Fibroblast of skin of back (primary cell): ENCODE data around the gene BRD7. TPM values are rescaled to one million over a fixed set of nuclear protein-coding genes. Genes with fewer than 3 reads are reported as not detected.
A peak's percentile ranks its signal among the peaks of the same experiment; 100 is the strongest.

Experiments
- DNase-seq: peaks from one replicate; pipeline ENCODE4 v3.0.0-alpha.2; 2013
- polyA plus RNA-seq, 2 experiments: library from polyadenylated mRNA; unstranded; fragments of 120-200 nt; gene quantifications; one replicate each; pipeline ENCODE4 v1.2.1, GENCODE V29; 2013; ENCODE audit not compliant: insufficient read length in 2 of 2

Gene BRD7
- 56.4 TPM for polyA plus RNA-seq (2013, experiment 1 of 2; ENCODE audit: insufficient read length)
- polyA plus RNA-seq (2013, experiment 2 of 2; ENCODE audit: insufficient read length), result 51.1 TPM

DNA sequence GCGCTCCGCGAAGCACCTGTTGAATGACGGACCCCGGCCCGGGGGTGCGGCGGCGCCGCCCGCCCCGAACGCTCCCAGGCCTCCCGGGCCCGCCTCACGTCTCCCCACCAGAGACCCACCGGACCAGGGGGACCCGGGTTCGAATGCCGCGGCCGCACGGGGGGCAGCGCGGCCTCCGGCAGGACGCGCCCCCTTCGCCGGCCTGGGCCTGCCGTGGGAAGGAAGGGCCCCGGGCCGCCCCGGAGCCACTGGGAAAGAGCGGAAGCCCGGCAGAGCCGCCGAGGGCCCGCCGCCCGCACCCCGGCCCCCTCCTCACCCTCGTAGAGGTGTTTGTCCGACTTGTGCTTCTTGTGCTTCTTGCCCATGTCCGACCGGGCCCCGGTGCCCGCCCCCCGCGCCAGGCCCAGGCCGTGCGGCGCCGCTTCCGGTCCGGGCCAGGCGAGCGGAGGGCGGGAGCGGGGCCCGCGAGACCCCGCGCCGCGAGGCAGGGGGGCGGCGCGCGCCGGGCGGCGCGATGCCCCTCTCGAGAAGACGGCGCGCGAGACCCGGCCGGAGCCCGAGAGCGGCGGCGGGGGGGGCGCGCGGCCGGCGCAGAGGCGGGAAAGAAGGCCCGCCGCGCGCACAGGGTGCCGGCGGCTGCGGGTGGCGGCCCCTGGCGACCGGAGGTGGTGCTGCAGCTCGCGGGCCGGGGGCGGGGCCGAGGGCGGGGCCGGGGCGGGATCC lies at the start of gene BRD7:
Gene BRD7 (minus strand): TSS at position 579 of the 723 bp plus-strand sequence. CDS start 214 bp downstream, at position 365.
- peak; percentile 69 for DNase-seq

GRCh38 chr16:50416388-50416787 lies 47.6 kb upstream of the BRD7 start:
- no peak for DNase-seq

- no peak for DNase-seq
These were observed 45.4 kb upstream of the BRD7 start for GRCh38 chr16:50414152-50414551.

GRCh38 chr16:50411034-50411433 lies 42.2 kb upstream of the BRD7 start:
- no peak for DNase-seq

- no peak for DNase-seq
These were observed 39.3 kb upstream of the BRD7 start for GRCh38 chr16:50408001-50408561.

DNA sequence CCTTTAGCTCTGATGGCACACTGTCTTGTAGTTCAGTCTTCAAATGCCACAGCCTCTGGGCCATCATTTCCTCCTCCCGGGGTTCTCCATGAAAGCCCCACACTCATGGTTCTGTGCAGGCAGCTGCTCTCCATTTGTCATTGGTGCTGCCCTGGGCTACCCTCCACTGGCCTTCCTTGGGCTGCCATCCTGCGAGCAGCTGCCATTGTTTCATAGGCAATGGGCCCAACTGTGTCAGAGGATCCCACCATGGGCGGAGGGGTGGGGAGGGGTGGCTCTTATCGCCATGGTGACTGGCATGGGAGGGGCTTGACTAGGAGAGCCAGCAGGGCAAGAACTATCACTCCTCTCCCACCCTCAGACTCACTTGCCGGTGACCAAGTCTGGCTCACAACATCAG lies 38.6 kb upstream of the BRD7 start:
- no peak for DNase-seq

DNA sequence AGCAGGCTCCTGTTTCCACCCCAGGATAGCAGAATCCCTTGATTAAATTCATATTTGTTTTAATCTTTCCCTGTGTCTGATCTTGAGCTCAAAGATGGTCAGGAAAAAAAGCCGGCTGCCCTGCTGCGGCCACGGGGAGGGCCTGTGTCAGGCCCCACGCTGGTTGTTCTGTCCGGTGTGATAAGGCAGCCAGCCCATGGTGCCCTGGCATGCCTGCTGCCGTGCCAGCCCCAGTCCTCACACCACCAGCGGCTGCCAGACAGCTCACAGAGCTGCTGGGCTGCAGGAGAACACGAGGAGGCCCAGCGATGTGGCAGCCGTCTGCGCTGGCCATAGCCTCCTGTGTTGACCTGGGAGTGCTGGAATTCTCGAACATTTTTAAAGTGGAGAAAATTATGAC lies 34.7 kb upstream of the BRD7 start:
- DNase-seq, result no peak

DNA sequence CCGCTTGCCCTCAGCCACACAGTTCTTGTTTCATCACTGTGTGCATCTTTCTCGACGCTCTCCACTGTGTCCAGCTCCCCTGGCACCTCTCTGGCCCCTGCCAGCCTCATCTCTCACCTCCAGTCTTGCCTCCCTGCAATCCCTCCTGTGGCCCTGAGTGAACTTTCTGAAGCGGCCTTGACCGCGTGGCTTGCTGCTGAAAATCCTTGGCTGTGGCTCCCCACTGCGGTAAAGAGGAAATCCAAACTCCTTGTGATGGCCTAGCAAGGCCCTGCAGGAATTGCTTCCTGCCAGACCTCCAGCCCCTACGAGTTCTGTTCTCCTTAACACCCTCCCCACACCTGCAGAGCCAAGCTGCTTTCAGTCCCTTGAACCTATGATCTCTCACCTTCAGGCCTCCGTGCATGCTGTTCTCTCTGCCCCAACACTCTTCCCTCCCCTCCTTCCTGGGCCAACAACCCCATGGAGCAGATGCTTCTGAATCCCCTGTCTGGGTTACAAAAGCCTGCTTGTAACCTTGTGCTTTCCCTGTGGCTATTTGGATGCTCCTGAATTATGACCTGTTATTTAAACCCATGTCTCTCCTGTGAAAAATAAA lies 33.6 kb upstream of the BRD7 start:
- DNase-seq, result no peak

DNA sequence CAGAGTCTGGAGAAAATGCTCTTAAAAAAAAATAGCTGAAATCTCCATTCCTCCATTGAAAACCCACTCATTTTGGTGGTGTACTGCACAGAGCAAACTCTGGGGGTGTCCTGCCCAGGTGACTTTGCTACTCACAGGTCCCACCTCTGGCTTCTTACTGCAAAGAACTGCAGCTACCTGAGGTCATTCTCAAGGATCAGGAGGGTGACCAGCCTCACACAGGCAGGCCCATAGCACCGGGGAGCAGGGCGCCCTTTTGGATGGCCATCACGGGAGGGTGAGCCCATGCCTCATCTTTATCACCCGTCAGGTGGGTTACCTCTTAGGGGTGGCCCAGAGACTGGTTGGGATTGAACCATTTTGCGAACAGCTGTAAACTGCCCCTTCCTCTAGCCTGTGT lies 32.6 kb upstream of the BRD7 start:
- no peak for DNase-seq

DNA sequence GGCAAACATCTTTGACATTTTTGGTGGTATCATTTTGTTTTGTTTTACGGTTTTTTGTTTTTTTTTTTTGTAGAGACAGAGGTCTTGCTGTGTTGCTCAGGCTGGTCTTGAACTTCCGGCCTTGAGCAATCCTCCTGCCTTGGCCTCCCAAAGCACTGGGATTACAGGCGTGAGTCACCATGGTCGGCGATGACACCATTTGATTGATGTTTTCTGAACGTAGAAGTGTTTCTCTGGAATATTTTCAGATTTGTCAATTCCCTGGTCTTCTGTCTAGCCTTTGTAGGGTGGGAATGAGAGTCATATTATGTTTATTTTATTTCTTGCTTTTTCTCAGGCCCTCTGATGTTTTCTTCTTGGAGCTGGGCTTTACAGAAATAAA lies 32.2 kb upstream of the BRD7 start:
- no peak for DNase-seq

DNA sequence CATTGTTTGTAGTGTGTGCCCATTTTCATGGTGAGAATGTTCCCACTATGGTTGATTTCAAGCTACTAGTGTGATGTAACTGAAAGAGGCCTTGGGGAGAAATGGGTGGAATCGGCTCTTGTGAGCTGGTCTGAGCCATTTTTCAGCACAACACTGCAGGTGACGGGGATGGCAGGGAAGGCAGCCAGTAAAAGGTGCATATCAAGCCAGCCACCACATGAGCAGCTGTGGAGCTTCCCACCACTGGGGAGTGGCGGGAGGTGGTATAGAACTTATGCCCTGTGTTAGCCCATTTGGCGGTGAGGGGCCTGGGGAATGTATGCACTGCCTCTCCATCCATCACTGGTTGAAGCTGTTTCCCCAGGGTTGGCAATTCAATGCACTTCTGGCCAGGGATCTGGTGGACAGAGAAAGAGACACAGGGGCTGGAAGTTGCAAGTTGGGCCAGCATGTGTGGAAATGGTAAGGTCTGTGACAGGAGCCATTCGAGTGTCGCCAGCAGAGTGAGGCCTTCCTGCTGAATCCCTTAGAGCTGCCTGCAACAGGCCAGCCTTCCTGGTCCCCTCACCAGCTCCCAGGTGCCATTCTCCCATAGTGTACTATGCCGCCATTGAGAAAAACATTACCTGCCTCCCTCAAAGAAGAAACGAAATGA lies 31.7 kb upstream of the BRD7 start:
- no peak for DNase-seq

- DNase-seq, result no peak
These were observed 30.6 kb upstream of the BRD7 start for GRCh38 chr16:50399411-50399810.

DNA sequence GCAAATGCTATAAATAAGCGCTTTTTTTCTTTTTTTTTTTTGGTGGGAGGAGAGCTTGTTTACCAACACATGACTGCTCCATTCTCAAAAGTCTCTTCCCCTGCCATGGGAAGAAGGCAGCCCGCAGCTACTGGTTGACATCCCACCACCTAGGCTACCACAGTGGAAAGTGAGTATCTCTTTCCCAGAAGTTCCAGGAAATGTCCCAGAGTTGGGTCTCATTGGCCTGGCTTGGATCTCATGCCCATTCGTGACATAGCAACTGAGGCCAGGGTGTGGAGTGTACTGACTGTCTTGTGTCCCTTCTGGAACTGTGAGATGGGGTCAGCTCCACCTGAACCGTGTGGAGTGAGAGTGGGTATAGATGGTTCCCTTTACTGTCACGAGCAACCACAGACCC lies 29.5 kb upstream of the BRD7 start:
- no peak for DNase-seq

- peak; percentile 49 for DNase-seq
These were observed 28.2 kb upstream of the BRD7 start for GRCh38 chr16:50396761-50397535.

- DNase-seq, result no peak
These were observed 27.2 kb upstream of the BRD7 start for GRCh38 chr16:50395763-50396710.

DNA sequence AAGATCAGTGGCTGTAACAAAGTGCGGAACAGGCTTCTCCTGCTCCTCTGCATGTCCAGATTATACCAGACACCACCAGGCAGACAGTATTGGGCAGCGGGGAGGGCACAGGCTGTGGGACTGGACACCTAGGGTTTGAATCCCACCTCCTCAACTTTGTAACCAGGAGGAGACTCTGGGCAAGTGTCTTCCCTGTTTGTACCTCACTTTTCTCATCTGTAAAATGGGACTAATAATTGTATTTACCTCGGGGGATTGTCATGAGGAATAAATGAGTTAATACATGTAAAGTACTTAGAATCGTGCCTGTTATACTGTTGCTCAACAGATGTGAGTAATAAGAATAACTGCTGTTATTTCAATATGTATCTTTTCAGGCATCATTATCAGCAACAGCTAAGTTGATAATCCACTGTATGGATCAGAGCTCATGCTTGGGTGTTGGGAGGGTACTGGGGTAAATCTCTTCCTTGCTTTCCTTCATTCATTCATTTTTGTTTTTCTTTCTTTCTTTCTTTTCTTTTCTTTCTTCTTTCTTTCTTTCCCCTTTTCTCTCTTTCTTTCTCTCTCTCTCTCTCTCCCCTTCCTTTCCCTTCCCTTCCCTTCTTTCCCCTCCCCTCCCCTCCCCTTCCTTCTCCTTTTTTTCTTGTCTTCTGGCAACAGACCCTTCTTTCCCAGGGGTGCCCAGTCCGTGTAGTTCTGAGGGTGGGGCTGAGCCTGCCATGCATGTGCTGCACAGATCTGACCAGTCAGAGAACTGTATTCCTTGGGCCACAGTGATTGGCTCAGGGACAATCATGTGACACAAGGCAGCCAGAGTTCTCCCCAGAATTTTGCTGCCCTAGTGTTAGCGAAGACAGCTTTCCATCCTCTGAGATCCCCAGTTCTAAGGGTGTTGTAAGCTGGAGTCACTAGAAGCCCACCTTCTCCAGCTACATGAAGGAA lies 25.3 kb upstream of the BRD7 start:
- DNase-seq, result no peak

GRCh38 chr16:50393416-50393815 lies 24.6 kb upstream of the BRD7 start:
- no peak for DNase-seq

- no peak for DNase-seq
These were observed 22.3 kb upstream of the BRD7 start for GRCh38 chr16:50390914-50391716.

DNA sequence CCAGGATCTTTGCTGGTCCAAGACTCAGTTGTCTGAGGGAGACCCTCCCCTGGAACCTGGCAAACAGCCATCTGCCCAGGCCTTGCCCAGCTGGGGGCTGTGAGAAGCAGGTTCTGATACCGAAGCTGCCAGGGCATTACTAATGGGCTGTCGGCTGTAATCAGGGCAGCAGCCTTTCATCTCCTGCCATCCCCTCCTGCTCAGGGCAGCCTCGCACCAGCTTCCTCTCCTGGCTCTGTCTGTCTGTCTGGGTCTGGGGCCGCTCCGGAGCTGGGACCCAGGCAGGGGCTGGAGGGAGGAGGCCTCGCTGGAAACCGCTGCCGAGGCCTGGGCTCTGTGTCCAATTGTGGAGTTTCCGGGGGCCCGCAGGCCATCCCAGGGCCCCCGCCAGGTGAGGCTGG lies 21.6 kb upstream of the BRD7 start:
- no peak for DNase-seq
